Measurements from ENCODE around the gene RELN.
A peak's percentile ranks its signal among the peaks of the same experiment; 100 is the strongest.

Gene RELN

GRCh38 chr7:103889451-103889850 lies 100.0 kb downstream of the RELN start:
- DNase-seq = no peak

- no peak for DNase-seq
Observed at GRCh38 chr7:103888603-103889153, 100.8 kb downstream of the RELN start.

- no peak for DNase-seq
Observed at GRCh38 chr7:103887853-103888602, 101.4 kb downstream of the RELN start.

DNA sequence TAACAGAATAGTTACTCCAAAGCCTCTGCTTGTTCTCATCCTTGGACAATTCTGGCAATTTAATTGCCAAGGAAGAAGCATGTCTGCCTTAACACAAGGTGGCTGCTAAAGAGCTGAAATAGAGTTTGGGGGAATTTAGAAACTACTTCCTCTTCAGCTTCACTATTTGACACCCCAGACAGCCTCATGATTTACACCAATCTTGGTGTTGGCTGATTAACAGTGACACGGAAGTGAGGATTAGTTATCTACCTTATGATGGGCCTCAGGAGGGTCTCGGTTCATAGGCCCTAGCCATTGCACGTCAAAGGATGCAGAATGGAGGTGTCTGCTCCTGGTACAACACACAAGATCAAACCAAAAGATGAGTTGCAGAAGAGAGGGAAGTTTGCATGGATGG lies 102.4 kb downstream of the RELN start:
- no peak for DNase-seq

- peak; percentile 16 for DNase-seq
Observed at GRCh38 chr7:103879928-103880600, 109.4 kb downstream of the RELN start.

DNA sequence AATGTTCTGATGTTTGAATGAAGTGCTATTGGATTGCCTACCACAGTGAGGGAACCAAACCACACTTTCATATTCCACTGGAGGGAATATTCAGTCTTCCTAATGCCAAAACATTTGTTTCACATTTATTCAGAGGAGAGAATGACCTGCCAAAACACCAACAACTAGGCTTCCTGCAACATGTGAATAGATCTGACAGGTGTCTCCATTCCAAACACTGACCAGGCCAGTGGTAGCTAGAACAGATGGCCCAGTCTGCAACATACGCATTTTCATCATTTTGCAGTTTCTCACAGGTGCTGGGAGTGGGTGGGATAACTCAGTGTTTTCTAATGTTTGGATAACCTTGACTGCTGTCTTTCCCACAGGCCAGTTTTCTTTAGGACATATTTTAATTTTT lies 110.0 kb downstream of the RELN start:
- DNase-seq = peak; percentile 11

GRCh38 chr7:103877565-103877964 lies 111.9 kb downstream of the RELN start:
- DNase-seq = no peak

- DNase-seq = no peak
Observed at GRCh38 chr7:103875718-103876117, 113.7 kb downstream of the RELN start.

- DNase-seq = no peak
Observed at GRCh38 chr7:103871473-103871872, 118.0 kb downstream of the RELN start.

- DNase-seq = peak; percentile 59
Observed at GRCh38 chr7:103870664-103871063, 118.8 kb downstream of the RELN start.

DNA sequence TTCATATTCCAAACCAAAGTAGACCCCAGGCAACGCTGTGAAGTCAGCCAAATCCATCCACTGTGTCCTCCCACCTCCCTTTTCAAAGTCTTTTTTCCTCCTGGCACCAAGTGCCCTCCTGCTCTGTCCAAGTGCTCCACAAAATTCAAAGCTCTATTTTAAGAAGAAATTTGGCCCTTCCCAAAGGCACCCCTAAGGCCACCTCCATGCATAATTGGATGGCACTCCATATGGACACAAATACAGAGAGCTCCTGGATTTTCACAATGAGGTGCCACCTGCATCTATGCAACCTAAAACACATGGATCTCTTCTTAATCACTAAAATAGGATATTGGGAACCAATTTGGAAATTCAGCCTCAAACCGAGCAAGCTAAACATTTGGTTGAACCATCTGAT lies 121.6 kb downstream of the RELN start:
- no peak for DNase-seq

DNA sequence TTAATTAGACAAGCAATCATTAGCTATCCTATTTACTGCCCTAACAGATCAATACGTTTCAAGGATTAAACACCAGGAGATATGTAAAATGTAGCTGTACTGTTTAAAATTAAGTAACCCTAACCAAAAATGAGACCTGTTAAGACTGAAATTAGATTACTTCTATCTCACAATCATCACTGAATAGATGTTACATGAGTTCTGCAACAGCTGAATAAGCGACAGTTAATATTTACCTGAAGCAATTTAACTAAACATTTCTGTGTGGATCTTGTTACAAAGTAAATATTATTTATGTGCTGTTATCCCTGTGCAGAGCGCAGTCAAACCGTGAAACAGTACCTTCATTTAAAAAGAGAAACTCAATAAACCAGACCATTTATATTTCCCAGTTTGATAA lies 122.5 kb downstream of the RELN start:
- peak; percentile 97 for DNase-seq

GRCh38 chr7:103865442-103865841 lies 124.0 kb downstream of the RELN start:
- no peak for DNase-seq

- no peak for DNase-seq
Observed at GRCh38 chr7:103862302-103863035, 127.0 kb downstream of the RELN start.

DNA sequence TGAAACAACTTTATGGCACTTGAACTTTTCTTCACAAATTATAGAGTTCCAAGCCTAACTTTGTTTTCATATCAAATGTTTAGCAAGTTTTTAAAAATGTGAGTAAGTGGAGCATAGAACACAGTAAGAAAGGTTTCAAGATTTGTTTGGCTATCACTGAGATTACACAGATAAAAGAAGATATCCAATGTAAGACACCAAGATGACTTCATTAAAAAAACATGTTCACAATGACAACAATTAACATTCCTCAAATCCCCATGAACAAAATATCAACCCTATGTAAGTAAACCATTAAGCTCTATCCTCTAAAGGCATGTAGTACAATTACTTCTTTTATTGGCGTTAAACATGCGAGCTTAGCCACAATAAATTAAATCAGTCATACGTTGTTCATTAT lies 129.7 kb downstream of the RELN start:
- DNase-seq = no peak

DNA sequence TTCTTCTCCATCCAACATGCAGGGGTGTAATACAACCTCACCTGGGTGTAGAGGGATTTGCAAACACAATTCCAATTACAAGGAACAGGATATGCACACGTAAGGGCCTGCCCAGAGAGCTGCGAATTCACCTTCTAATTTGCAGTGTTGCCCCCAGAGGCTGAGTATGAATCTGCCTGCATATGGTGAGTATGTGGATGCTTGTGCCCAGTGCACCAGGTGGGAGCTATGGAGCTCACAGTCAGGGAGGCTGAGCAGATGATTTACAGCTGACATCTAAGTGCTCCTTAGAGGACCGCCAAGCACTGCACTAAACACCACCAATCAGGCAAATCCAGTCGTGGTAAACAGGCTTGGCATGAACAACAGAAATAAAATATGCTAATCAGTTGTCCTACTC lies 132.0 kb downstream of the RELN start:
- peak; percentile 82 for DNase-seq

GRCh38 chr7:103856929-103857328 lies 132.5 kb downstream of the RELN start:
- peak; percentile 31 for DNase-seq

DNA sequence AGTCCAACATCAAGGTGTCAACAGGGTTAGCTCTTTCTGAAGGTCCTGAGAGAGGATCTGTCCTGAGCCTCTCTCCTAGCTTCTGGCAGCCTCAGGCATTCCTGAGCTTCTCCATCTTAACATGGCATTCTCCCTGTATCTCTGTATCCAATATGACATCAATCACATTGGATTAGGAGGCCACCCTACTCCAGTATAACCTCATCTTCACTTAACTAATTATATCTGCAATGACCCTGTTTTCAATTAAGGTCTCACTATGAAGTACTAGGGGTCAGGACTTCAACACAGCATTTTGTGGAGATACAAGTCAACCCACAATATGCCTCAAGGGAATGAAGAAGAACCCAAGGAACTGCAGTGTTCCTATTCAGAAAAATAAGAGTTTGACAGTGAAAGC lies 133.8 kb downstream of the RELN start:
- DNase-seq = no peak

GRCh38 chr7:103854611-103855010 lies 134.8 kb downstream of the RELN start:
- no peak for DNase-seq

- DNase-seq = no peak
Observed at GRCh38 chr7:103851357-103851756, 138.1 kb downstream of the RELN start.

GRCh38 chr7:103843689-103844480 lies 145.6 kb downstream of the RELN start:
- no peak for DNase-seq

GRCh38 chr7:103833401-103833800 lies 156.1 kb downstream of the RELN start:
- DNase-seq = no peak

GRCh38 chr7:103832438-103832837 lies 157.0 kb downstream of the RELN start:
- DNase-seq = no peak
